ENCODE results near the gene C5orf52. TPM values are rescaled to one million over a fixed set of nuclear protein-coding genes. Genes with fewer than 3 reads are reported as not detected.
A peak's percentile ranks its signal among the peaks of the same experiment; 100 is the strongest.

Gene C5orf52
- total RNA-seq, 1 experiment from 2014 or later, result not detected

- TF ChIP-seq ZMAT4 (CRISPR knock-in tag; IDR thresholded peaks at IDR 0.05), result no peak
- no peak for TF ChIP-seq ESRRA (CRISPR knock-in tag; IDR thresholded peaks at IDR 0.05; ENCODE audit: borderline replicate concordance)
These were observed 12.4 kb upstream of the C5orf52 start (continued) for GRCh38 chr5:157658893-157659292.

GRCh38 chr5:157659868-157660660 is 11.3 kb upstream of the C5orf52 start:
- no peak for DNase-seq (ENCODE audit: low spot score)
- CTCF ChIA-PET, result no interaction called here
- no peak overlapping the region for H3K4me3 Mint-ChIP-seq
- TF ChIP-seq SP1 (CRISPR knock-in tag; conservative IDR thresholded peaks at IDR 0.05) (no peak), USF1 (CRISPR knock-in tag; IDR thresholded peaks at IDR 0.05) (no peak), ZNF532 (CRISPR knock-in tag; IDR thresholded peaks at IDR 0.05; ENCODE audit: borderline replicate concordance) (no peak), HMGA2 (CRISPR knock-in tag; IDR thresholded peaks at IDR 0.05) (peak; percentile 92)
- H3K27me3 Mint-ChIP-seq (ENCODE audit: low read depth), result peaks cover 25% of the 10 kb centered on the region
- ATAC-seq, result no peak
- H3K27ac Mint-ChIP-seq, result no peak overlapping the region
- no peaks in the 10 kb centered on the region for H3K4me1 Mint-ChIP-seq
- POLR2A ChIA-PET, result no interaction called here
- peaks cover 65% of the 10 kb centered on the region for H3K9me3 Mint-ChIP-seq
- H3K36me3 Mint-ChIP-seq, result peaks cover 32% of the 10 kb centered on the region

- Mint-ChIP-seq H3K4me1 (peaks cover 8% of the 10 kb centered on the region), H3K4me3 (no peak overlapping the region), H3K9me3 (peaks cover 16% of the 10 kb centered on the region), H3K36me3 (0 out of 2 replicates have a peak, but pooled peaks cover 3% of the 10 kb centered on the region), H3K27me3 (ENCODE audit: low read depth) (peaks cover 24% of the 10 kb centered on the region), H3K27ac (no peak overlapping the region)
- ATAC-seq, result no peak
- ChIA-PET POLR2A (no interaction called here), CTCF (interaction anchor here (1.4 kb wide), 1 partner anchor 78 kb away, joined by 3 read pairs; the partner anchor contains the start of gene LSM11)
- TF ChIP-seq OVOL2 (CRISPR knock-in tag; IDR thresholded peaks at IDR 0.05; ENCODE audit: borderline replicate concordance) (no peak), HMGA2 (CRISPR knock-in tag; IDR thresholded peaks at IDR 0.05) (peak; percentile 99)
- DNase-seq (ENCODE audit: low spot score), result no peak
These were observed 5.8 kb upstream of the C5orf52 start for GRCh38 chr5:157665467-157666070.

- Mint-ChIP-seq H3K36me3 (no peaks in the 10 kb centered on the region), H3K27ac (no peak overlapping the region), H3K4me1 (peaks cover 13% of the 10 kb centered on the region), H3K9me3 (peaks cover 5% of the 10 kb centered on the region), H3K4me3 (no peak overlapping the region), H3K27me3 (ENCODE audit: low read depth) (peaks cover 49% of the 10 kb centered on the region)
- ATAC-seq (no peak), DNase-seq (ENCODE audit: low spot score) (no peak)
- CTCF ChIA-PET, result interaction anchor here (0.8 to 2.0 kb wide), 6 partner anchors 16 to 75 kb away, joined by 3 to 28 read pairs (median 6); partner anchors contain the start of genes LSM11, SOX30 and THG1L
- POLR2A ChIA-PET, result no interaction called here
- no peak for TF ChIP-seq MLX (CRISPR knock-in tag; IDR thresholded peaks at IDR 0.05)
- TF ChIP-seq PRDM15 (CRISPR knock-in tag; IDR thresholded peaks at IDR 0.05), result no peak
- TF ChIP-seq MAX (CRISPR knock-in tag; IDR thresholded peaks at IDR 0.05), result no peak
These were observed 3.0 kb upstream of the C5orf52 start for GRCh38 chr5:157668356-157668755.

Measured in WTC11 (cell line).